ENCODE measurements around the gene PLEKHM3. TPM values are rescaled to one million over a fixed set of nuclear protein-coding genes. Genes with fewer than 3 reads are reported as not detected.

PLEKHM3 gene
- total and polyA plus RNA-seq, 2 donors (not counting 1 experiment from before 2014, with no cell fraction given) = 5.3 to 20.1 TPM

GRCh38 chr2:207852791-207853190, 172.5 kb downstream of the PLEKHM3 start:
- no peak for TF ChIP-seq EZH2 (IDR thresholded peaks at IDR 0.05; ENCODE audit: low read length, missing control alignments)
- TF ChIP-seq CTCF (conservative IDR thresholded peaks at IDR 0.05 in 1 of 2, IDR thresholded peaks at IDR 0.05 in 1 of 2; ENCODE audit: low read depth in 1 of 2, low read length in 2 of 2) = no peak
- Histone ChIP-seq H4K20me1 (ENCODE audit: control insufficient read depth, extremely low read depth, insufficient read depth, low read length) (no peaks in the 10 kb centered on the region), H3K4me1 (ENCODE audit: control insufficient read depth, extremely low read depth, insufficient read depth, low read length) (no peaks in the 10 kb centered on the region), H3K79me2 (ENCODE audit: control insufficient read depth, insufficient read depth, low read length) (no peaks in the 10 kb centered on the region), H3K4me3 (replicated peaks in 1 of 4; ENCODE audit: control extremely low read depth in 1 of 4, insufficient read depth in 1 of 4, low read depth in 3 of 4, low read length in 4 of 4) (no peak overlapping the region), H3K9ac (ENCODE audit: insufficient read depth, low read length) (no peak overlapping the region), H2AFZ (ENCODE audit: low read length) (no peak overlapping the region), H3K9me3 (ENCODE audit: control insufficient read depth, insufficient read depth, low read depth, low read length) (no peaks in the 10 kb centered on the region), H3K4me2 (ENCODE audit: extremely low read depth, insufficient read depth, low read length) (no peak overlapping the region), H3K27ac (ENCODE audit: insufficient read depth, low read length) (no peak overlapping the region), H3K36me3 (ENCODE audit: control insufficient read depth, insufficient read depth, low read length) (no peaks in the 10 kb centered on the region), H3K27me3 (ENCODE audit: control insufficient read depth, insufficient read depth, low read length) (no peaks in the 10 kb centered on the region)
- DNase-seq (ENCODE audit: low read depth in 2 of 2) = no peak

- Histone ChIP-seq H3K9ac (ENCODE audit: insufficient read depth, low read length) (no peak overlapping the region), H3K4me1 (ENCODE audit: control insufficient read depth, extremely low read depth, insufficient read depth, low read length) (no peaks in the 10 kb centered on the region), H3K27me3 (ENCODE audit: control insufficient read depth, insufficient read depth, low read length) (no peaks in the 10 kb centered on the region), H3K27ac (ENCODE audit: insufficient read depth, low read length) (no peak overlapping the region), H4K20me1 (ENCODE audit: control insufficient read depth, extremely low read depth, insufficient read depth, low read length) (no peaks in the 10 kb centered on the region), H3K9me3 (ENCODE audit: control insufficient read depth, insufficient read depth, low read depth, low read length) (no peaks in the 10 kb centered on the region), H3K4me2 (ENCODE audit: extremely low read depth, insufficient read depth, low read length) (no peak overlapping the region), H3K4me3 (replicated peaks in 1 of 4; ENCODE audit: control extremely low read depth in 1 of 4, insufficient read depth in 1 of 4, low read depth in 3 of 4, low read length in 4 of 4) (no peak overlapping the region), H3K79me2 (ENCODE audit: control insufficient read depth, insufficient read depth, low read length) (no peaks in the 10 kb centered on the region), H2AFZ (ENCODE audit: low read length) (no peak overlapping the region), H3K36me3 (ENCODE audit: control insufficient read depth, insufficient read depth, low read length) (no peaks in the 10 kb centered on the region)
- TF ChIP-seq CTCF (conservative IDR thresholded peaks at IDR 0.05 in 1 of 2, IDR thresholded peaks at IDR 0.05 in 1 of 2; ENCODE audit: low read depth in 1 of 2, low read length in 2 of 2) = no peak
- TF ChIP-seq EZH2 (IDR thresholded peaks at IDR 0.05; ENCODE audit: low read length, missing control alignments) = no peak
- DNase-seq (ENCODE audit: low read depth in 2 of 2) = peak in 1 of 2 donors; percentile 38
Observed at GRCh38 chr2:207849443-207849842, 175.9 kb downstream of the PLEKHM3 start.

GRCh38 chr2:207848545-207848928, 176.8 kb downstream of the PLEKHM3 start:
- TF ChIP-seq EZH2 (IDR thresholded peaks at IDR 0.05; ENCODE audit: low read length, missing control alignments) (no peak), CTCF (conservative IDR thresholded peaks at IDR 0.05 in 1 of 2, IDR thresholded peaks at IDR 0.05 in 1 of 2; ENCODE audit: low read depth in 1 of 2, low read length in 2 of 2) (no peak)
- Histone ChIP-seq H3K9ac (ENCODE audit: insufficient read depth, low read length) (no peak overlapping the region), H3K4me3 (replicated peaks in 1 of 4; ENCODE audit: control extremely low read depth in 1 of 4, insufficient read depth in 1 of 4, low read depth in 3 of 4, low read length in 4 of 4) (no peak overlapping the region), H3K4me2 (ENCODE audit: extremely low read depth, insufficient read depth, low read length) (no peak overlapping the region), H3K27ac (ENCODE audit: insufficient read depth, low read length) (no peak overlapping the region), H4K20me1 (ENCODE audit: control insufficient read depth, extremely low read depth, insufficient read depth, low read length) (no peaks in the 10 kb centered on the region), H3K79me2 (ENCODE audit: control insufficient read depth, insufficient read depth, low read length) (no peaks in the 10 kb centered on the region), H3K27me3 (ENCODE audit: control insufficient read depth, insufficient read depth, low read length) (no peaks in the 10 kb centered on the region), H2AFZ (ENCODE audit: low read length) (no peak overlapping the region), H3K36me3 (ENCODE audit: control insufficient read depth, insufficient read depth, low read length) (no peaks in the 10 kb centered on the region), H3K4me1 (ENCODE audit: control insufficient read depth, extremely low read depth, insufficient read depth, low read length) (no peaks in the 10 kb centered on the region), H3K9me3 (ENCODE audit: control insufficient read depth, insufficient read depth, low read depth, low read length) (no peaks in the 10 kb centered on the region)
- no peak for DNase-seq (ENCODE audit: low read depth in 2 of 2)

All from fibroblast of lung (primary cell).